ENCODE results near the gene DIP2A. TPM values are rescaled to one million over a fixed set of nuclear protein-coding genes. Genes with fewer than 3 reads are reported as not detected.

Gene DIP2A
- total RNA-seq, 2 experiments from 2014 or later = 52.9 to 53.2 TPM

GRCh38 chr21:46482846-46483231 is 24.1 kb downstream of the DIP2A start:
- POLR2A ChIA-PET = interaction anchor here (1.0 to 2.2 kb wide), 3 partner anchors 11 to 25 kb away, joined by 3 to 9 read pairs (median 8); partner anchors contain the start of gene DIP2A
- Mint-ChIP-seq H3K4me3 (no peak overlapping the region), H3K27me3 (no peaks in the 10 kb centered on the region), H3K27ac (no peak overlapping the region), H3K4me1 (peaks cover 18% of the 10 kb centered on the region), H3K36me3 (ENCODE audit: low read depth) (peaks cover 29% of the 10 kb centered on the region), H3K9me3 (no peaks in the 10 kb centered on the region)
- CTCF ChIA-PET = interaction anchor here (1.2 to 1.5 kb wide), 2 partner anchors 14 to 49 kb away, joined by 3 to 4 read pairs; no protein-coding TSS in a partner anchor
- DNase-seq = no peak

GRCh38 chr21:46483300-46484295 is 24.9 kb downstream of the DIP2A start:
- peak overlapping the region; percentile 28 for H3K27ac Mint-ChIP-seq
- peaks cover 18% of the 10 kb centered on the region for H3K4me1 Mint-ChIP-seq
- no peaks in the 10 kb centered on the region for H3K27me3 Mint-ChIP-seq
- ChIA-PET CTCF (interaction anchor here (0.8 to 1.5 kb wide), 3 partner anchors 15 to 48 kb away, joined by 3 to 4 read pairs (median 3); no protein-coding TSS in a partner anchor), POLR2A (interaction anchor here (1.0 to 2.2 kb wide), 3 partner anchors 12 to 25 kb away, joined by 3 to 9 read pairs (median 8); partner anchors contain the start of gene DIP2A)
- H3K9me3 Mint-ChIP-seq = no peaks in the 10 kb centered on the region
- no peak overlapping the region for H3K4me3 Mint-ChIP-seq
- no peak for DNase-seq
- peaks cover 26% of the 10 kb centered on the region for H3K36me3 Mint-ChIP-seq (ENCODE audit: low read depth)

- no peaks in the 10 kb centered on the region for H3K27me3 Mint-ChIP-seq
- DNase-seq = no peak
- H3K36me3 Mint-ChIP-seq (ENCODE audit: low read depth) = peaks cover 26% of the 10 kb centered on the region
- CTCF ChIA-PET = no interaction called here
- no peaks in the 10 kb centered on the region for H3K9me3 Mint-ChIP-seq
- peaks cover 18% of the 10 kb centered on the region for H3K4me1 Mint-ChIP-seq
- H3K4me3 Mint-ChIP-seq = no peak overlapping the region
- no peak overlapping the region for H3K27ac Mint-ChIP-seq
- POLR2A ChIA-PET = no interaction called here
Observed at GRCh38 chr21:46486481-46487126, 27.9 kb downstream of the DIP2A start.

GRCh38 chr21:46489162-46489663 is 30.5 kb downstream of the DIP2A start:
- Mint-ChIP-seq H3K9me3 (no peaks in the 10 kb centered on the region), H3K27ac (no peak overlapping the region), H3K4me1 (peaks cover 2% of the 10 kb centered on the region), H3K4me3 (no peak overlapping the region), H3K27me3 (no peaks in the 10 kb centered on the region), H3K36me3 (ENCODE audit: low read depth) (peaks cover 51% of the 10 kb centered on the region)
- ChIA-PET CTCF (no interaction called here), POLR2A (no interaction called here)
- no peak for DNase-seq

- Mint-ChIP-seq H3K27me3 (no peaks in the 10 kb centered on the region), H3K4me3 (no peak overlapping the region), H3K36me3 (ENCODE audit: low read depth) (peaks cover 57% of the 10 kb centered on the region), H3K9me3 (no peaks in the 10 kb centered on the region), H3K27ac (no peak overlapping the region), H3K4me1 (peaks cover 2% of the 10 kb centered on the region)
- no peak for DNase-seq
- POLR2A ChIA-PET = no interaction called here
- CTCF ChIA-PET = interaction anchor here (0.8 kb wide), 1 partner anchor 147 kb away, joined by 3 read pairs; no protein-coding TSS in a partner anchor
Observed at GRCh38 chr21:46489800-46490199, 31.1 kb downstream of the DIP2A start.

- Mint-ChIP-seq H3K27ac (no peak overlapping the region), H3K9me3 (no peaks in the 10 kb centered on the region), H3K4me3 (no peak overlapping the region), H3K36me3 (ENCODE audit: low read depth) (peaks cover 60% of the 10 kb centered on the region), H3K4me1 (peaks cover 5% of the 10 kb centered on the region), H3K27me3 (no peaks in the 10 kb centered on the region)
- POLR2A ChIA-PET = interaction anchor here (1.4 kb wide), 1 partner anchor 9 kb away, joined by 4 read pairs; no protein-coding TSS in a partner anchor
- DNase-seq = no peak
- CTCF ChIA-PET = interaction anchor here (1.2 kb wide), 1 partner anchor 8 kb away, joined by 3 read pairs; no protein-coding TSS in a partner anchor
Observed at GRCh38 chr21:46491553-46491952, 32.9 kb downstream of the DIP2A start.

GRCh38 chr21:46492851-46493250 is 34.2 kb downstream of the DIP2A start:
- no peaks in the 10 kb centered on the region for H3K27me3 Mint-ChIP-seq
- H3K27ac Mint-ChIP-seq = no peak overlapping the region
- CTCF ChIA-PET = no interaction called here
- peaks cover 5% of the 10 kb centered on the region for H3K4me1 Mint-ChIP-seq
- H3K4me3 Mint-ChIP-seq = no peak overlapping the region
- POLR2A ChIA-PET = no interaction called here
- H3K9me3 Mint-ChIP-seq = no peaks in the 10 kb centered on the region
- DNase-seq = no peak
- peaks cover 64% of the 10 kb centered on the region for H3K36me3 Mint-ChIP-seq (ENCODE audit: low read depth)

- H3K36me3 Mint-ChIP-seq (ENCODE audit: low read depth) = peaks cover 72% of the 10 kb centered on the region
Observed at GRCh38 chr21:46493828-46494227, 35.1 kb downstream of the DIP2A start.

GRCh38 chr21:46498335-46499050 is 39.8 kb downstream of the DIP2A start:
- POLR2A ChIA-PET = interaction anchor here (1.0 to 5.9 kb wide), 6 partner anchors 27 to 173 kb away, joined by 3 to 61 read pairs (median 8); partner anchors contain the start of genes DIP2A and PRMT2
- no peaks in the 10 kb centered on the region for H3K9me3 Mint-ChIP-seq
- no peak overlapping the region for H3K27ac Mint-ChIP-seq
- peaks cover 65% of the 10 kb centered on the region for H3K36me3 Mint-ChIP-seq (ENCODE audit: low read depth)
- DNase-seq = no peak
- CTCF ChIA-PET = interaction anchor here (1.2 to 2.1 kb wide), 2 partner anchors 39 to 139 kb away, joined by 3 to 5 read pairs; no protein-coding TSS in a partner anchor
- peaks cover 49% of the 10 kb centered on the region for H3K4me1 Mint-ChIP-seq
- H3K27me3 Mint-ChIP-seq = no peaks in the 10 kb centered on the region
- H3K4me3 Mint-ChIP-seq = no peak overlapping the region

More at GRCh38 chr21:46493828-46494227, 35.1 kb downstream of the DIP2A start:
- no peak overlapping the region for H3K4me3 Mint-ChIP-seq
- POLR2A ChIA-PET = no interaction called here
- CTCF ChIA-PET = no interaction called here
- H3K27ac Mint-ChIP-seq = no peak overlapping the region
- DNase-seq = no peak
- no peaks in the 10 kb centered on the region for H3K27me3 Mint-ChIP-seq
- H3K4me1 Mint-ChIP-seq = peaks cover 14% of the 10 kb centered on the region
- no peaks in the 10 kb centered on the region for H3K9me3 Mint-ChIP-seq

- no peaks in the 10 kb centered on the region for H3K27me3 Mint-ChIP-seq
- CTCF ChIA-PET = interaction anchor here (0.8 to 2.8 kb wide), 15 partner anchors 10 to 357 kb away, joined by 3 to 10 read pairs (median 4); partner anchors contain the start of genes DIP2A, LSS, MCM3AP and PRMT2
- H3K9me3 Mint-ChIP-seq = no peaks in the 10 kb centered on the region
- H3K27ac Mint-ChIP-seq = peak overlapping the region; percentile 78
- H3K36me3 Mint-ChIP-seq (ENCODE audit: low read depth) = peaks cover 59% of the 10 kb centered on the region
- DNase-seq = no peak
- POLR2A ChIA-PET = interaction anchor here (0.8 to 5.9 kb wide), 15 partner anchors 9 to 177 kb away, joined by 3 to 61 read pairs (median 4); partner anchors contain the start of genes DIP2A and PRMT2
- no peak overlapping the region for H3K4me3 Mint-ChIP-seq
- H3K4me1 Mint-ChIP-seq = peaks cover 56% of the 10 kb centered on the region
Observed at GRCh38 chr21:46500224-46500861, 41.7 kb downstream of the DIP2A start.

GRCh38 chr21:46503922-46504550 is 45.3 kb downstream of the DIP2A start:
- H3K4me3 Mint-ChIP-seq = no peak overlapping the region
- CTCF ChIA-PET = interaction anchor here (0.9 kb wide), 1 partner anchor 12 kb away, joined by 3 read pairs; no protein-coding TSS in a partner anchor
- POLR2A ChIA-PET = no interaction called here
- no peak for DNase-seq
- H3K27ac Mint-ChIP-seq = peak overlapping the region; percentile 34
- H3K4me1 Mint-ChIP-seq = peaks cover 56% of the 10 kb centered on the region
- peaks cover 49% of the 10 kb centered on the region for H3K36me3 Mint-ChIP-seq (ENCODE audit: low read depth)
- no peaks in the 10 kb centered on the region for H3K9me3 Mint-ChIP-seq
- H3K27me3 Mint-ChIP-seq = no peaks in the 10 kb centered on the region
